ENCODE data around the gene GGT6.
"Not testable (repeated sequence)": the region's sequence is repeated elsewhere in the genome, so short reads cannot be mapped to it uniquely, and the experiment has no call there.

The GGT6 gene

GRCh38 chr17:4582691-4583090 lies 22.3 kb upstream of the GGT6 start:
- no peak for TF ChIP-seq CTCF (IDR thresholded peaks at IDR 0.05; ENCODE audit: insufficient read depth, low read depth, low read length, missing control alignments)
- no peak for DNase-seq (ENCODE audit: low read depth)
- no peak overlapping the region for H3K4me3 ChIP-seq (ENCODE audit: low read length)

- no peak for TF ChIP-seq CTCF (IDR thresholded peaks at IDR 0.05; ENCODE audit: insufficient read depth, low read depth, low read length, missing control alignments)
- no peak for DNase-seq (ENCODE audit: low read depth)
- no peak overlapping the region for H3K4me3 ChIP-seq (ENCODE audit: low read length)
Measured at GRCh38 chr17:4582101-4582501, 21.7 kb upstream of the GGT6 start.

GRCh38 chr17:4580291-4580690 lies 19.9 kb upstream of the GGT6 start:
- H3K4me3 ChIP-seq (ENCODE audit: low read length), result no peak overlapping the region
- no peak for TF ChIP-seq CTCF (IDR thresholded peaks at IDR 0.05; ENCODE audit: insufficient read depth, low read depth, low read length, missing control alignments)
- no peak for DNase-seq (ENCODE audit: low read depth)

- peak; percentile 75 for DNase-seq (ENCODE audit: low read depth)
- no peak overlapping the region for H3K4me3 ChIP-seq (ENCODE audit: low read length)
- TF ChIP-seq CTCF (IDR thresholded peaks at IDR 0.05; ENCODE audit: insufficient read depth, low read depth, low read length, missing control alignments), result no peak
Measured at GRCh38 chr17:4579678-4580077, 19.3 kb upstream of the GGT6 start.

- not testable (repeated sequence) for DNase-seq (ENCODE audit: low read depth); H3K4me3 ChIP-seq (ENCODE audit: low read length)
Measured at GRCh38 chr17:4578349-4578748, 18.0 kb upstream of the GGT6 start.

GRCh38 chr17:4577386-4577993 lies 17.1 kb upstream of the GGT6 start:
- H3K4me3 ChIP-seq (ENCODE audit: low read length), result no peak overlapping the region
- DNase-seq (ENCODE audit: low read depth), result no peak
- TF ChIP-seq CTCF (IDR thresholded peaks at IDR 0.05; ENCODE audit: insufficient read depth, low read depth, low read length, missing control alignments), result no peak

- no peak overlapping the region for H3K4me3 ChIP-seq (ENCODE audit: low read length)
- no peak for TF ChIP-seq CTCF (IDR thresholded peaks at IDR 0.05; ENCODE audit: insufficient read depth, low read depth, low read length, missing control alignments)
- no peak for DNase-seq (ENCODE audit: low read depth)
Measured at GRCh38 chr17:4576729-4577322, 16.4 kb upstream of the GGT6 start.

Measured in epithelial cell of esophagus (primary cell).